Measurements from ENCODE around the gene LPGAT1.

The LPGAT1 gene

GRCh38 chr1:211711315-211711705, 119.3 kb downstream of the LPGAT1 start:
- no peak overlapping the region for H3K27ac ChIP-seq
- TF ChIP-seq CTCF (conservative IDR thresholded peaks at IDR 0.05) (no peak), ZFX (IDR thresholded peaks at IDR 0.05) (no peak)

- no peak overlapping the region for H3K27ac ChIP-seq
- TF ChIP-seq CTCF (conservative IDR thresholded peaks at IDR 0.05) (no peak), ZFX (IDR thresholded peaks at IDR 0.05) (no peak)
These were observed 119.8 kb downstream of the LPGAT1 start for GRCh38 chr1:211710566-211711314.

GRCh38 chr1:211708926-211709325, 121.6 kb downstream of the LPGAT1 start:
- H3K27ac ChIP-seq = no peak overlapping the region
- no peak for TF ChIP-seq CTCF (conservative IDR thresholded peaks at IDR 0.05)
- TF ChIP-seq ZFX (IDR thresholded peaks at IDR 0.05) = no peak

GRCh38 chr1:211708006-211708405, 122.6 kb downstream of the LPGAT1 start:
- no peak for TF ChIP-seq CTCF (conservative IDR thresholded peaks at IDR 0.05)
- TF ChIP-seq ZFX (IDR thresholded peaks at IDR 0.05) = no peak
- H3K27ac ChIP-seq = no peak overlapping the region

GRCh38 chr1:211705467-211706091, 125.0 kb downstream of the LPGAT1 start:
- no peak overlapping the region for H3K27ac ChIP-seq
- TF ChIP-seq ZFX (IDR thresholded peaks at IDR 0.05) (no peak), CTCF (conservative IDR thresholded peaks at IDR 0.05) (no peak)

- TF ChIP-seq ZFX (IDR thresholded peaks at IDR 0.05) (no peak), CTCF (conservative IDR thresholded peaks at IDR 0.05) (no peak)
- no peak overlapping the region for H3K27ac ChIP-seq
These were observed 126.0 kb downstream of the LPGAT1 start for GRCh38 chr1:211704543-211704942.

- TF ChIP-seq ZFX (IDR thresholded peaks at IDR 0.05) (no peak), CTCF (conservative IDR thresholded peaks at IDR 0.05) (no peak)
- H3K27ac ChIP-seq = no peak overlapping the region
These were observed 126.6 kb downstream of the LPGAT1 start for GRCh38 chr1:211703812-211704537.
